Ramos (cell line): Measurements from ENCODE around the gene NDUFA7.
"Not testable (repeated sequence)": the region's sequence is repeated elsewhere in the genome, so short reads cannot be mapped to it uniquely, and the experiment has no call there.

Source experiments
- in situ Hi-C: fragments of 300-500 bp; cut with MboI; formaldehyde crosslinking; loops from one replicate; pipeline ENCODE4 v1.14.3; 2022; ENCODE audit warnings: low sequenced_read_pairs; ENCODE audit not compliant: unreplicated experiment

Gene NDUFA7

DNA sequence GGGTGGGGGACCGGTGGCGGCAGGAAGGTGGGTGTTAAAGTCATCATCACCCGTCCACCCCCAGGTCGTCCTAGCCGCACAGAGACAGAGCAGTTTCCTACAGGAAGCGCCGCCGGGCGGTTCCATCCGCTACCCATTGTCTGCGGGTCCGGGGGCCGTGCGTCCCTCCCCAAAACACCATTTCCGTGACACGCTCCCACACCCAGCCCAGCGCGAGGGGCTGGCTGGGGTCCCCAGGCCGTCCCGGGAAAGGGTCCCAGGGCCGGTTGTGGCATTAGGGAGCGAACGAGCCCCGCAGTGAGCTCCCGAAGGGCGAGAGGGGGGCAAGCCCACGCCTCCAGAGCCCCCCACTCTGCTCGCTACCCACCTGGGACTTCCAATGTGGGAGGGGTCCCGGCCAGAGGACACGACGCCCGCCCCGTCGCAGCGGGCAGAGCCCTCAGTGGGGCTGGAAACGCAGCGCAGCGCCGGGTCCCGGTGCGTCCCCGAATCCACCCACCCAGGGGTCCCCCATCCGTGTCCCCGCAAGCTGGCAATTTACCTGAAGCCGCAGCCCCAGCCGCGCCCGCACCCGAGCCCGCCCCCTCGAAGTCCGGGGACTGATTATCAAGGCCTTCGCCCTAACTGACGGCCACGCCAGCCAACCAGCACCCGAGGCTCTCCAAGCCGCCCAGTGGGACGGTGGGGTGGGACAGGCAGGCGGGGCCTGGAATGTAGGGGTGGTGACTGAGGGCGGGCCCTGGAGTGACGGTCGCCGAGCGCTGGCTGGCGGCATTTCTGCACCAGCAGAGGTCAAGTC, 21.7 kb upstream of the NDUFA7 start, which contains the start of gene KANK3:
KANK3 (minus strand) TSS at position 579 of the 799 bp plus-strand sequence. CDS start 5,434 bp downstream, outside the sequence.
- in situ Hi-C loops, result no loop called here

- in situ Hi-C loops, result no loop called here
These were observed 21.1 kb upstream of the NDUFA7 start for GRCh38 chr19:8342316-8342683.

GRCh38 chr19:8341504-8341903, 20.3 kb upstream of the NDUFA7 start:
- in situ Hi-C loops, result not testable (repeated sequence)

DNA sequence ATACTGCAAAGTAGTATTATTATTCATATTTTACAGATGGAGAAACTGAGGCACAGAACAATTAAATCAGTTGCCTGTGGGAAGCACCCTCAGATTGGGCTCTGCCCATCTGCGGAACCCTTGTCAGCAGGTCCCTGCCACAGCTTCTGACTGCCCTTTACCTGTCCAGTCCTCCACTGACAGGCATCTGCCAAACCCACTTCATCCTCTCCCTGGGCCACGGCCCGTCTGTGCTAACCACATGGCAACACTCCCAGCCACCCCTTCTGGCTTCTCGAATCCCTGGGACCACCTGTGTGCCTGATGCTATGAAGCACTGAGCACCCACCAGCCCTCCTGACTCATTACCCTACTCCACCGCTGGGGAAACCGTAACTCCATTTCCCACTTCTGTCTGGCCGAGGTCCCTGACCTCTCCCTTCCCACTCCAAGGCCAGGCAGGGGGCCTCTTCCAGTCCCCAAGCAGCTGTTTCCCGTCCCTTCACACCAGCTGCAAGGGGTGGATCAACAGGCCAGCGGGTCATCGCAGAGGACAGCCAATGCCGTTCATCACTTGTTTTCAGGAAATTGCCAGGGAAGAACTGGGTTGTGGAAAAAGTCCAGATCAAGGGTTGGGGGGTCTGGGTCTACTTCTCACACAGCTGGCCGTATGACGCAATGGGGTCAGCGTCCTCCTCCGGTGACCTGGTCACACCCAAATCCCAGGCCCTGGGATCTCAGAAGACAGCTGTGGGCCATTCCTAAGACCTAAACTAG, 19.3 kb upstream of the NDUFA7 start:
- in situ Hi-C loops, result no loop called here

- in situ Hi-C loops, result no loop called here
These were observed 17.7 kb upstream of the NDUFA7 start for GRCh38 chr19:8338835-8339234.

- in situ Hi-C loops, result no loop called here
These were observed 16.6 kb upstream of the NDUFA7 start for GRCh38 chr19:8337728-8338127.

GRCh38 chr19:8336660-8337059, 15.5 kb upstream of the NDUFA7 start:
- in situ Hi-C loops, result no loop called here

GRCh38 chr19:8336072-8336569, 14.9 kb upstream of the NDUFA7 start:
- in situ Hi-C loops, result no loop called here

GRCh38 chr19:8335343-8336071, 14.3 kb upstream of the NDUFA7 start:
- in situ Hi-C loops, result no loop called here

GRCh38 chr19:8334458-8335342, 13.5 kb upstream of the NDUFA7 start:
- in situ Hi-C loops, result no loop called here

DNA sequence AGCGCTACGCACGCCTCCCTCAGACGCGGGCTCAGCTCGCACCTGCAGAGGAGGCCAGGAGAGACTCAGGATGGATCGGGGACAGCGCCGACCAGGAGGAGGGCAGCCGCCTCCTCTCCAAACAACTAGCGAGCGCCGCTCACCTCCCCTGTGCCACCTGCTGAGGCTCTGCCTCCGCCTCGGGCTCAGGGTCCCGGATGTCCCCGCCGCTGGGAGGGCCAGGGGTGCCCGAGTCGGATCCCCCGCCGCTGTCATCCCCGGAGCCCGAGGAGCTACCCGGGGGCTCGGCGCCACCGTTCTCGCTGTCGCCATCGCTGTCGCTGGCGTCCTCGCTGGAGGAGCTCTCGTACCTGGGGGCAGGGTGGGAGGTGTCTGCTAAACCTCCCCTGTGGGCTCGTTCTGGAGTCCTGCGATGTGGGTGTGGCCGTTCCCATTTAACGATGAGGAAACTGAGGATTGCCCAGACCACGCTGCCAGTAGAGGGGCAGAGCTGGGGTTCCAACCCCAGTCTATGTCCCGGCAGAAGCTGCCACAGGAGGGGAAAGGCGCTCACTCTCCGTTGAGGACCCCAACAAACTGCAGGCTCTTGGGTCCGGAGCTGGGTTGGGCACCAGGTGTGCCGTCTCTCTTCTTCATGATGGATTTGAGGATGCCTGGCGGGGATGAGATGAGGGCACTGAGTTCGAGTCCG, 12.7 kb upstream of the NDUFA7 start:
- in situ Hi-C loops, result no loop called here

- in situ Hi-C loops, result no loop called here
These were observed 12.0 kb upstream of the NDUFA7 start for GRCh38 chr19:8332976-8333766.

DNA sequence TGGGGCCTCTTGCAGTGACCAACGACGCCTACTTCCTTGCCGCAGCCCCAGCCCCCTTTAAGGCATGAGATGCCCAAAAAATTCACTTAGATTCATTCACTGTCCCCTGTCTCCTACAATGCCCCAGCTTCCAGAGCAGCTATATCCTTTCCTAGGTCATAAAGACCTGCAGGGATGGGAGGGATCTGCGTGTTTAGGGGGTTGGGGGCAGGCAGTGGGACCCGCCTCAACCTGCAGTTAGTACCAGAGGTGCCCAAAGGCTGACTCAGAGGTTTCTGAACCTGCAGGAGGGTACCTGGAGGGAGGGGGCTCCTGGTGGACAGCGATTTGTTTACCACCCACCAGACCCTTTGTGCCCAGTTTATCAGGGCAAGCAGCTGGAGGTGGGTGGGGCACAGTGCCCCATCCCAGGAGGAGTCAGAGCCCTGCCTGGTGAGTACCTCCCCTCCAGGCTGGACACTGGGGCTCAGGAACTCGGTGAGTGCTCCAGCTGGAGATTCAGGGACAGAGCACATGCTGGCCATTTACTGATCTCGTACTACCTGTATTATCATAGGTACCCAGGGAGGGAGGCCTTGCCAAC, 10.2 kb upstream of the NDUFA7 start:
- in situ Hi-C loops, result no loop called here

GRCh38 chr19:8329996-8330395, 8.8 kb upstream of the NDUFA7 start:
- in situ Hi-C loops, result no loop called here

- in situ Hi-C loops, result no loop called here
These were observed 4.3 kb upstream of the NDUFA7 start for GRCh38 chr19:8325454-8325853.

DNA sequence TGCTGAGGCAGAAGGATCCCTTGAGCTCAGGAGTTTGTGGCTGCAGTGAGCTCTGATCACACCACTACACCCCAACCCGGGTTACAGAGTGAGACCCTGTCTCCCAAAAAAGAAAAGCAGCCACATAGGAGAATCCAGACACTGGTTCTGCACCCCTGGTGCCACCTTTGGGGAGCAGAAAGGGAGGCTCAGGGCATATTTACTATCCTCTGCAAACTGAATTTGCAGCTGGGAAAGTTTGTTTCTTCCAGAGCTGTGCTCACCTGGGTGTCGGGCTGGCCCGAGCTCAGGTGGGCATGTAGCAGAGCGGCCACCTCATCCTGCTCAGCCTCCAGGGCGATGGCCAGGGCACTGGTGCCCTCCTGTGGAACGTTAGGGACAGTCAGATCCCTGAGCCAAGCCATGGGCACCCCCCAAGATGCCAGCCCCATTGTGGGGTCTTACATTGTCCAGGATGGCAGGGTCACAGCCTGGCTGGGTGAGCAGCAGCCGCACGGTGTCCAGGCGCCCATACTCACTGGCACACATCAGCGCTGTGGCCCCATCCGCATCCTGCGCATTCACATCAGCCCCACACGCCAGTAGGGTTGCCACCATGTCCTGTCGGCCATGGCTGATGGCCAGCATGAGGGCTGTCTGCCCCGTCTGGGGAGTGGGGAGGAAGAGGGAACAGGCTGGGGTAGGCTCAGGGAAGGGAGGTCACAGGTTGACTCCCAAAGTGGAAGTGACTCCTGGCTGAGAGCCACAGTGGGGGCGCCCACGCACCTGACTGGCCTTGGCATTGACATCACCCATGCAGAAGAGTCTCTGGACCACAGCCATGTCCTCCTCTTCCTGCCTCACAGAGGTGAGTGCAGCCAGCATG, 3.2 kb upstream of the NDUFA7 start:
- in situ Hi-C loops, result no loop called here

DNA sequence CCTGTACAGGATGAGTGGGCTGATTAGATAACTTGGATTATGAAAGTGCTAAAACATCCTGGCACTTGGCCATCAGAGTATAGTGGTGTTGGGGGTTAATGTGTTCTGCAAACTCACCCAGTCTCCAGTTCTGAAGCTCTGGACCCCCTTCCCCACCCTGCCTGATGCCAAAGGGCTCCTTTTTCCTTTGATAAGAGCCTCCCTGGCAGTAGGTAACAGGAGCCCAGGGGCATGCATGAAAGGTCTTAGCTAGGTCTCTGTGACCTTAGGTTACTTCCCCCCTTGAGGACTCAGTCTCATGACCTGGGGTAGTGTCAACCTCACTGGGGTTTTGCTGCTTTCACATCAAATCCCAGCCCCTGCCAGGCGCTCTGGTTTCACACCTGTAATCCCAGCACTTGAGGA, 2.6 kb upstream of the NDUFA7 start:
- in situ Hi-C loops, result no loop called here
